H1 (cell line): Measurements from ENCODE around the gene RUVBL2. TPM values are rescaled to one million over a fixed set of nuclear protein-coding genes. Genes with fewer than 3 reads are reported as not detected.
"Not testable (repeated sequence)": the region's sequence is repeated elsewhere in the genome, so short reads cannot be mapped to it uniquely, and the experiment has no call there.

Experiments
- CTCF ChIA-PET: fragments of 300-600 bp; sonication (Branson Sonifier 250); formaldehyde crosslinking; loops from one replicate; lab custom pipeline; 2021; ENCODE audit not compliant: partially characterized antibody; lab: Charles Lee
- POLR2A ChIA-PET: fragments of 300-600 bp; sonication (Branson Sonifier 250); formaldehyde crosslinking; loops from one replicate; lab custom pipeline; 2021; ENCODE audit warnings: inconsistent platforms; ENCODE audit not compliant: partially characterized antibody; lab: Charles Lee
- DNase-seq, 2 experiments: peaks; one replicate each; pipeline versions ENCODE4 v3.0.0 to v3.0.0-alpha.2; 2010 to 2022; ENCODE audit warnings: low spot score in 2 of 2, low read depth in 1 of 2, mixed read lengths in 1 of 2
- FAIRE-seq: peaks from 2 replicates; lab custom pipeline; 2011; peaks lifted over from hg19 to GRCh38; lab: Jason Lieb, UNC
- H2AFZ ChIP-seq: 2 replicates; pipeline ENCODE4 v1.8.1; 2012; ENCODE audit warnings: low read length, inconsistent platforms
- H2AK5ac ChIP-seq: 2 replicates; pipeline ENCODE4 v1.6.1; 2013; ENCODE audit warnings: low read depth, low read length
- H2BK120ac ChIP-seq: replicated peaks from 2 replicates; pipeline ENCODE3; 2013; ENCODE audit warnings: low read depth, low read length, inconsistent platforms
- H2BK12ac ChIP-seq: 2 replicates; pipeline ENCODE4 v1.6.1; 2013; ENCODE audit warnings: low read depth, low read length
- H2BK15ac ChIP-seq: 2 replicates; pipeline ENCODE4 v1.6.1; 2013; ENCODE audit warnings: low read length
- H2BK20ac ChIP-seq: 2 replicates; pipeline ENCODE4 v1.6.1; 2013; ENCODE audit warnings: low read length
- H2BK5ac ChIP-seq: 2 replicates; pipeline ENCODE4 v1.6.1; 2013; ENCODE audit warnings: low read depth, low read length
- H3K14ac ChIP-seq: 2 replicates; pipeline ENCODE4 v1.6.1; 2013; ENCODE audit warnings: inconsistent platforms; ENCODE audit not compliant: insufficient read length
- H3K18ac ChIP-seq: 2 replicates; pipeline ENCODE4 v1.6.1; 2013; ENCODE audit warnings: low read length; ENCODE audit errors: extremely low read depth
- H3K23ac ChIP-seq: 2 replicates; pipeline ENCODE4 v1.6.1; 2013; ENCODE audit warnings: inconsistent platforms; ENCODE audit not compliant: insufficient read length
- H3K23me2 ChIP-seq: 2 replicates; pipeline ENCODE4 v1.6.1; 2013; ENCODE audit warnings: low read depth, low read length
- H3K27ac ChIP-seq: 2 replicates; pipeline ENCODE4 v1.6.1; 2011; ENCODE audit warnings: low read depth, low read length, inconsistent platforms
- H3K27me3 ChIP-seq, 4 experiments: replicated peaks in 1 of 4; 1 replicate in 1 of 4; 2 replicates in 3 of 4; pipeline versions ENCODE4 v1.6.1 to v1.8.1; 2011 to 2013; ENCODE audit warnings: low read length in 3 of 4, mild to moderate bottlenecking in 3 of 4, inconsistent platforms in 2 of 4, mixed read lengths in 2 of 4, moderate library complexity in 1 of 4; ENCODE audit not compliant: control insufficient read depth in 3 of 4, insufficient read depth in 3 of 4; ENCODE audit errors: extremely low read depth in 1 of 4
- H3K36me3 ChIP-seq, 4 experiments: 2 replicates each; pipeline versions ENCODE4 v1.6.1 to v1.8.1; 2011 to 2013; ENCODE audit warnings: mild to moderate bottlenecking in 4 of 4, low read length in 3 of 4, moderate library complexity in 2 of 4, control low read depth in 1 of 4, inconsistent platforms in 1 of 4; ENCODE audit not compliant: insufficient read depth in 4 of 4, control insufficient read depth in 2 of 4
- H3K4ac ChIP-seq: replicated peaks from 2 replicates; pipeline ENCODE3; 2013; ENCODE audit warnings: low read length, low read depth, mixed read lengths, inconsistent platforms; ENCODE audit not compliant: insufficient read length
- H3K4me1 ChIP-seq, 4 experiments: replicated peaks in 1 of 4; 1 replicate in 1 of 4; 2 replicates in 3 of 4; pipeline versions ENCODE4 v1.6.1 to v1.8.1; 2011 to 2013; ENCODE audit warnings: low read length in 3 of 4, inconsistent platforms in 2 of 4, mixed read lengths in 1 of 4; ENCODE audit not compliant: insufficient read depth in 4 of 4, control insufficient read depth in 3 of 4
- H3K4me2 ChIP-seq, 2 experiments: 2 replicates each; pipeline versions ENCODE4 v1.6.1 to v1.8.1; 2011 to 2013; ENCODE audit warnings: low read depth in 2 of 2, low read length in 2 of 2, control low read depth in 1 of 2, inconsistent platforms in 1 of 2, mild to moderate bottlenecking in 1 of 2; ENCODE audit not compliant: insufficient read depth in 1 of 2
- H3K4me3 ChIP-seq, 4 experiments: fragments of 200-600, 300-600 bp in 1 of 4; sonication (generic), shearing (Covaris generic), sonication (Bioruptor Twin) in 1 of 4; 2 replicates each; pipeline versions ENCODE4 v1.5.1 to v1.8.1; 2011 to 2016; ENCODE audit warnings: low read length in 4 of 4, low read depth in 3 of 4, control low read depth in 2 of 4, inconsistent platforms in 2 of 4, mild to moderate bottlenecking in 2 of 4, mixed read lengths in 1 of 4, moderate library complexity in 1 of 4; ENCODE audit not compliant: insufficient read depth in 2 of 4; ENCODE audit errors: extremely low read depth in 1 of 4
- H3K56ac ChIP-seq: replicated peaks from 2 replicates; pipeline ENCODE3; 2013; ENCODE audit warnings: low read depth, mild to moderate bottlenecking, mixed read lengths, low read length, inconsistent platforms; ENCODE audit not compliant: insufficient read length
- H3K79me1 ChIP-seq: 2 replicates; pipeline ENCODE4 v1.6.1; 2013; ENCODE audit warnings: low read depth, low read length, control low read depth
- H3K79me2 ChIP-seq, 2 experiments: 2 replicates each; pipeline versions ENCODE4 v1.6.1 to v1.8.1; 2012 to 2013; ENCODE audit warnings: low read length in 2 of 2, mild to moderate bottlenecking in 2 of 2, inconsistent platforms in 1 of 2; ENCODE audit not compliant: insufficient read depth in 2 of 2, control insufficient read depth in 1 of 2
- H3K9ac ChIP-seq, 4 experiments: replicated peaks in 1 of 4; 1 replicate in 1 of 4; 2 replicates in 3 of 4; pipeline versions ENCODE4 v1.6.1 to v1.8.1; 2011 to 2013; ENCODE audit warnings: low read depth in 3 of 4, low read length in 3 of 4, control low read depth in 2 of 4, mild to moderate bottlenecking in 2 of 4, moderate library complexity in 2 of 4, inconsistent platforms in 1 of 4; ENCODE audit errors: extremely low read depth in 1 of 4
- H3K9me3 ChIP-seq, 2 experiments: 2 replicates each; pipeline versions ENCODE4 v1.6.1 to v1.8.1; 2012 to 2013; ENCODE audit warnings: mild to moderate bottlenecking in 2 of 2, moderate library complexity in 2 of 2, control low read depth in 1 of 2, inconsistent platforms in 1 of 2, low read depth in 1 of 2, low read length in 1 of 2, mixed read lengths in 1 of 2; ENCODE audit not compliant: insufficient read depth in 2 of 2
- H4K20me1 ChIP-seq, 2 experiments: replicated peaks in 1 of 2; 2 replicates each; pipeline versions ENCODE3 to v1.8.1; 2011 to 2013; ENCODE audit warnings: inconsistent platforms in 2 of 2, low read length in 2 of 2, mild to moderate bottlenecking in 1 of 2; ENCODE audit not compliant: insufficient read depth in 2 of 2, control insufficient read depth in 1 of 2
- H4K5ac ChIP-seq: 2 replicates; pipeline ENCODE4 v1.6.1; 2013; ENCODE audit warnings: low read length, low read depth, mixed read lengths, inconsistent platforms; ENCODE audit not compliant: insufficient read length
- H4K8ac ChIP-seq: 2 replicates; pipeline ENCODE4 v1.8.0; 2013; ENCODE audit warnings: mild to moderate bottlenecking, moderate library complexity, low read length, inconsistent platforms; ENCODE audit not compliant: insufficient read depth; ENCODE audit errors: extremely low read depth
- H4K91ac ChIP-seq: replicated peaks from 2 replicates; pipeline ENCODE3; 2013; ENCODE audit warnings: low read length, mixed read lengths, inconsistent platforms; ENCODE audit not compliant: insufficient read length
- BACH1 ChIP-seq: IDR thresholded peaks from 2 replicates; pipeline ENCODE4 v1.6.1; 2012; ENCODE audit warnings: low read length, improper control_type of control experiment
- CEBPB ChIP-seq: IDR thresholded peaks from 2 replicates; pipeline ENCODE4 v1.6.1; 2012; ENCODE audit warnings: low read depth, low read length
- CTBP2 ChIP-seq: IDR thresholded peaks from 2 replicates; pipeline ENCODE4 v1.7.0; 2011; ENCODE audit warnings: borderline replicate concordance, mild to moderate bottlenecking, moderate library complexity, mixed read lengths, low read length; ENCODE audit not compliant: insufficient read depth, insufficient read length
- EP300 ChIP-seq, 2 experiments: IDR thresholded peaks; 1 replicate in 1 of 2; 2 replicates in 1 of 2; pipeline ENCODE4 v1.6.1; 2011 to 2012; ENCODE audit warnings: low read depth in 2 of 2, low read length in 2 of 2, mild to moderate bottlenecking in 2 of 2, borderline replicate concordance in 1 of 2, inconsistent platforms in 1 of 2, moderate library complexity in 1 of 2
- GABPA ChIP-seq: IDR thresholded peaks from 2 replicates; pipeline ENCODE4 v1.6.1; 2011; ENCODE audit warnings: mild to moderate bottlenecking, low read length, moderate library complexity, borderline replicate concordance; ENCODE audit not compliant: insufficient read depth
- SP4 ChIP-seq: IDR thresholded peaks from 2 replicates; pipeline ENCODE4 v1.6.1; 2012; ENCODE audit warnings: low read length, inconsistent platforms
- WGBS, 2 experiments: shearing (Covaris generic) in 1 of 2; methylation state at CpG; one replicate each; pipeline versions ENCODE4 v1.1.6 to v1.1.7; 2013 to 2015; ENCODE audit warnings: low lambda C conversion rate in 2 of 2, mixed read lengths in 2 of 2, inconsistent platforms in 1 of 2, low coverage in 1 of 2, missing lambda C conversion rate in 1 of 2; ENCODE audit not compliant: insufficient replicate concordance in 2 of 2, insufficient coverage in 1 of 2, insufficient read length in 1 of 2; ENCODE audit errors: extremely low coverage in 1 of 2, missing lambda C conversion rate in 1 of 2; 5-methylcytosine and 5-hydroxymethylcytosine counted together
- polyA plus RNA-seq, 7 experiments: library from polyadenylated mRNA; depleted of rRNA in 3 of 7; stranded (reverse) in 5 of 7; unstranded in 2 of 7; fragments of >200 nt in 5 of 7; fragments of 200-250 nt in 2 of 7; gene quantifications; 1 replicate in 5 of 7; 2 replicates in 1 of 7; 4 replicates in 1 of 7; pipeline versions ENCODE4 v1.2.1 to v1.2.3, GENCODE V29; 2011 to 2013; ENCODE audit warnings: missing spikeins in 2 of 7, mixed read lengths in 2 of 7
- total RNA-seq: library from RNA; stranded (reverse); fragmentation: NEBNext Ultra II Directional; extraction: Animal tissue kit (Norgen Biotek cat#: 25700); gene quantifications from 2 replicates; pipeline ENCODE4 v1.2.1, GENCODE V29; 2021

RUVBL2 gene
- total and polyA plus RNA-seq, 2 of the 8 experiments (the other 6 are each of a cell fraction or from before 2014, with no cell fraction given) = 152 to 247 TPM

GRCh38 chr19:49042177-49042576, 48.5 kb downstream of the RUVBL2 start (continued):
- TF ChIP-seq CEBPB (no peak), EP300 (IDR thresholded peaks at IDR 0.05; ENCODE audit: borderline replicate concordance in 1 of 2, low read depth in 2 of 2, low read length in 2 of 2) (no peak), BACH1 (no peak), GABPA (no peak), CTBP2 (no peak), SP4 (no peak)

- H2BK5ac ChIP-seq, DNase-seq, H3K4me3 ChIP-seq, H4K91ac ChIP-seq, H3K79me2 ChIP-seq, H3K4ac ChIP-seq, H3K27me3 ChIP-seq, H2BK120ac ChIP-seq, H3K4me1 ChIP-seq, H3K23me2 ChIP-seq, H2BK12ac ChIP-seq, H3K27ac ChIP-seq, H3K4me2 ChIP-seq, FAIRE-seq, H3K23ac ChIP-seq, H3K56ac ChIP-seq, H2BK20ac ChIP-seq, H3K18ac ChIP-seq, H2AFZ ChIP-seq, H2BK15ac ChIP-seq, H4K8ac ChIP-seq, H3K79me1 ChIP-seq, H3K14ac ChIP-seq, H4K5ac ChIP-seq, H3K9ac ChIP-seq, H3K9me3 ChIP-seq, H4K20me1 ChIP-seq, H3K36me3 ChIP-seq, H2AK5ac ChIP-seq: not testable (repeated sequence)
- CTCF ChIA-PET = interaction anchor here (0.6 kb wide), 1 partner anchor 198 kb away, joined by 4 read pairs; no protein-coding TSS in a partner anchor
- POLR2A ChIA-PET = interaction anchor here (1.1 kb wide), 1 partner anchor 11 kb away, joined by 3 read pairs; no protein-coding TSS in a partner anchor
- 76% methylated on average over 1 of the region's 4 CpGs; no CpG with 5 or more reads in 1 of the 2 experiments for WGBS, 2 experiments
These were observed 49.0 kb downstream of the RUVBL2 start for GRCh38 chr19:49042666-49043065.
